Right hindlimb (tissue), 1 donor: ENCODE data around the gene SPECC1.
"Not testable (repeated sequence)": the region's sequence is repeated elsewhere in the genome, so short reads cannot be mapped to it uniquely, and the experiment has no call there.

Experiments
- DNase-seq: peaks from one replicate; pipeline ENCODE4 v3.0.0-alpha.2; 2018

Gene SPECC1

GRCh38 chr17:20213449-20213848 lies 204.3 kb downstream of the SPECC1 start:
- DNase-seq, result no peak

GRCh38 chr17:20214794-20215193 lies 205.6 kb downstream of the SPECC1 start:
- no peak for DNase-seq

- DNase-seq, result no peak
Measured at GRCh38 chr17:20216154-20216815, 207.1 kb downstream of the SPECC1 start.

- no peak for DNase-seq
Measured at GRCh38 chr17:20216853-20217252, 207.7 kb downstream of the SPECC1 start.

GRCh38 chr17:20217677-20218076 lies 208.5 kb downstream of the SPECC1 start:
- DNase-seq, result no peak

GRCh38 chr17:20218272-20218671 lies 209.1 kb downstream of the SPECC1 start:
- no peak for DNase-seq

- no peak for DNase-seq
Measured at GRCh38 chr17:20223808-20224328, 214.7 kb downstream of the SPECC1 start.

- DNase-seq, result no peak
Measured at GRCh38 chr17:20224379-20224778, 215.2 kb downstream of the SPECC1 start.

GRCh38 chr17:20225162-20226115 lies 216.3 kb downstream of the SPECC1 start:
- DNase-seq, result no peak

- DNase-seq, result peak; percentile 91
Measured at GRCh38 chr17:20226814-20227482, 217.8 kb downstream of the SPECC1 start.

- not testable (repeated sequence) for DNase-seq
Measured at GRCh38 chr17:20227720-20228370, 218.7 kb downstream of the SPECC1 start.

GRCh38 chr17:20228410-20228809 lies 219.3 kb downstream of the SPECC1 start:
- DNase-seq, result no peak

GRCh38 chr17:20228860-20229259 lies 219.7 kb downstream of the SPECC1 start:
- DNase-seq, result no peak

- DNase-seq, result no peak
Measured at GRCh38 chr17:20230924-20231323, 221.8 kb downstream of the SPECC1 start.

GRCh38 chr17:20232611-20233010 lies 223.5 kb downstream of the SPECC1 start:
- no peak for DNase-seq

- no peak for DNase-seq
Measured at GRCh38 chr17:20234276-20234675, 225.1 kb downstream of the SPECC1 start.

- DNase-seq, result no peak
Measured at GRCh38 chr17:20235747-20236146, 226.6 kb downstream of the SPECC1 start.

GRCh38 chr17:20236578-20237227 lies 227.5 kb downstream of the SPECC1 start:
- no peak for DNase-seq

- DNase-seq, result not testable (repeated sequence)
Measured at GRCh38 chr17:20239776-20240175, 230.6 kb downstream of the SPECC1 start.

GRCh38 chr17:20241855-20242254 lies 232.7 kb downstream of the SPECC1 start:
- DNase-seq, result no peak

- no peak for DNase-seq
Measured at GRCh38 chr17:20242271-20242670, 233.1 kb downstream of the SPECC1 start.

GRCh38 chr17:20243524-20243923 lies 234.4 kb downstream of the SPECC1 start:
- DNase-seq, result no peak
